ENCODE results near the gene CD93.

The CD93 gene

GRCh38 chr20:23092384-23092756 lies 6.2 kb upstream of the CD93 start:
- no peak overlapping the region for H3K14ac ChIP-seq (ENCODE audit: low read length in 2 of 2)
- no peak overlapping the region for H3K4ac ChIP-seq (ENCODE audit: low read depth in 1 of 2, low read length in 2 of 2)
- no peak overlapping the region for H2BK5ac ChIP-seq (ENCODE audit: low read depth, low read length, poor library complexity, severe bottlenecking)
- no peaks in the 10 kb centered on the region for H3K4me1 ChIP-seq (ENCODE audit: control insufficient read depth, insufficient read depth, low read depth, low read length)
- H3K18ac ChIP-seq (ENCODE audit: low read depth in 1 of 2, low read length in 2 of 2): no peak overlapping the region
- H3K9ac ChIP-seq (ENCODE audit: low read length): no peak overlapping the region
- H4K91ac ChIP-seq (ENCODE audit: low read length): no peak overlapping the region
- no peak overlapping the region for H2AFZ ChIP-seq (ENCODE audit: low read depth, low read length)
- H3K27ac ChIP-seq (ENCODE audit: low read length, poor library complexity, severe bottlenecking): no peak overlapping the region
- H3K4me3 ChIP-seq (ENCODE audit: insufficient read depth in 1 of 2, low read depth in 1 of 2, low read length in 2 of 2): no peak overlapping the region
- H4K8ac ChIP-seq (ENCODE audit: low read length): no peak overlapping the region
- DNase-seq: peak; percentile 24
- no peak overlapping the region for H2BK12ac ChIP-seq (ENCODE audit: low read length in 2 of 2)
- WGBS: 29% methylated on average over 2 of the region's 2 CpGs
- H2BK15ac ChIP-seq (ENCODE audit: low read depth, poor library complexity, severe bottlenecking): no peak overlapping the region
- H3K9me3 ChIP-seq (ENCODE audit: control insufficient read depth, low read length): no peaks in the 10 kb centered on the region
- no peak overlapping the region for H3K23ac ChIP-seq (ENCODE audit: low read length in 2 of 2)
- no peaks in the 10 kb centered on the region for H3K79me1 ChIP-seq (replicated peaks; ENCODE audit: low read length, poor library complexity, severe bottlenecking)
- peaks cover 18 to 33% of the 10 kb centered on the region in 2 experiments for H3K27me3 ChIP-seq (ENCODE audit: control insufficient read depth in 1 of 2, insufficient read depth in 1 of 2, low read length in 2 of 2)
- no peaks in the 10 kb centered on the region for H3K36me3 ChIP-seq (ENCODE audit: control insufficient read depth in 1 of 2, insufficient read depth in 2 of 2, low read depth in 1 of 2, low read length in 2 of 2)
- H2AK5ac ChIP-seq (ENCODE audit: low read length, severe bottlenecking): no peak overlapping the region
- H2BK120ac ChIP-seq (ENCODE audit: low read depth, low read length): no peak overlapping the region
- no peak overlapping the region for H3K4me2 ChIP-seq (ENCODE audit: low read length, poor library complexity, severe bottlenecking)

GRCh38 chr20:23091721-23092383 lies 5.7 kb upstream of the CD93 start:
- no peaks in the 10 kb centered on the region for H3K9me3 ChIP-seq (ENCODE audit: control insufficient read depth, low read length)
- H3K9ac ChIP-seq (ENCODE audit: low read length): no peak overlapping the region
- no peak overlapping the region for H2BK120ac ChIP-seq (ENCODE audit: low read depth, low read length)
- H2BK5ac ChIP-seq (ENCODE audit: low read depth, low read length, poor library complexity, severe bottlenecking): no peak overlapping the region
- H4K8ac ChIP-seq (ENCODE audit: low read length): no peak overlapping the region
- no peak overlapping the region for H3K14ac ChIP-seq (ENCODE audit: low read length in 2 of 2)
- no peak overlapping the region for H3K4me3 ChIP-seq (ENCODE audit: insufficient read depth in 1 of 2, low read depth in 1 of 2, low read length in 2 of 2)
- H2BK15ac ChIP-seq (ENCODE audit: low read depth, poor library complexity, severe bottlenecking): no peak overlapping the region
- WGBS: 69% methylated on average over 7 of the region's 8 CpGs
- H3K4me2 ChIP-seq (ENCODE audit: low read length, poor library complexity, severe bottlenecking): no peak overlapping the region
- no peak overlapping the region for H2BK12ac ChIP-seq (ENCODE audit: low read length in 2 of 2)
- no peaks in the 10 kb centered on the region for H3K36me3 ChIP-seq (ENCODE audit: control insufficient read depth in 1 of 2, insufficient read depth in 2 of 2, low read depth in 1 of 2, low read length in 2 of 2)
- H3K27ac ChIP-seq (ENCODE audit: low read length, poor library complexity, severe bottlenecking): no peak overlapping the region
- no peak overlapping the region for H2AK5ac ChIP-seq (ENCODE audit: low read length, severe bottlenecking)
- H3K4ac ChIP-seq (ENCODE audit: low read depth in 1 of 2, low read length in 2 of 2): no peak overlapping the region
- no peak overlapping the region for H2AFZ ChIP-seq (ENCODE audit: low read depth, low read length)
- no peaks in the 10 kb centered on the region for H3K4me1 ChIP-seq (ENCODE audit: control insufficient read depth, insufficient read depth, low read depth, low read length)
- DNase-seq: peak; percentile 48
- peak overlapping the region in 1 of 2 experiments; percentile 57 for H3K18ac ChIP-seq (ENCODE audit: low read depth in 1 of 2, low read length in 2 of 2)
- H4K91ac ChIP-seq (ENCODE audit: low read length): no peak overlapping the region
- peak overlapping the region in 1 of 2 experiments; percentile 36 for H3K23ac ChIP-seq (ENCODE audit: low read length in 2 of 2)
- no peaks in the 10 kb centered on the region for H3K79me1 ChIP-seq (replicated peaks; ENCODE audit: low read length, poor library complexity, severe bottlenecking)
- peaks cover 20 to 33% of the 10 kb centered on the region in 2 experiments for H3K27me3 ChIP-seq (ENCODE audit: control insufficient read depth in 1 of 2, insufficient read depth in 1 of 2, low read length in 2 of 2)

GRCh38 chr20:23090878-23091277 lies 4.8 kb upstream of the CD93 start:
- H3K4me3 ChIP-seq (ENCODE audit: insufficient read depth in 1 of 2, low read depth in 1 of 2, low read length in 2 of 2): no peak overlapping the region
- peaks cover 2% of the 10 kb centered on the region for H3K4me1 ChIP-seq (ENCODE audit: control insufficient read depth, insufficient read depth, low read depth, low read length)
- no peaks in the 10 kb centered on the region for H3K9me3 ChIP-seq (ENCODE audit: control insufficient read depth, low read length)
- no peak overlapping the region for H3K4ac ChIP-seq (ENCODE audit: low read depth in 1 of 2, low read length in 2 of 2)
- H3K4me2 ChIP-seq (ENCODE audit: low read length, poor library complexity, severe bottlenecking): no peak overlapping the region
- WGBS: 95% methylated on average over 2 of the region's 4 CpGs
- no peak overlapping the region for H3K27ac ChIP-seq (ENCODE audit: low read length, poor library complexity, severe bottlenecking)
- no peak overlapping the region for H2BK120ac ChIP-seq (ENCODE audit: low read depth, low read length)
- H3K18ac ChIP-seq (ENCODE audit: low read depth in 1 of 2, low read length in 2 of 2): no peak overlapping the region
- no peak overlapping the region for H2BK15ac ChIP-seq (ENCODE audit: low read depth, poor library complexity, severe bottlenecking)
- no peak overlapping the region for H3K14ac ChIP-seq (ENCODE audit: low read length in 2 of 2)
- H3K27me3 ChIP-seq (ENCODE audit: control insufficient read depth in 1 of 2, insufficient read depth in 1 of 2, low read length in 2 of 2): peaks cover 22 to 29% of the 10 kb centered on the region in 2 experiments
- H2BK12ac ChIP-seq (ENCODE audit: low read length in 2 of 2): no peak overlapping the region
- no peak overlapping the region for H2AK5ac ChIP-seq (ENCODE audit: low read length, severe bottlenecking)
- H3K9ac ChIP-seq (ENCODE audit: low read length): no peak overlapping the region
- no peak overlapping the region for H2AFZ ChIP-seq (ENCODE audit: low read depth, low read length)
- no peaks in the 10 kb centered on the region for H3K79me1 ChIP-seq (replicated peaks; ENCODE audit: low read length, poor library complexity, severe bottlenecking)
- no peak overlapping the region for H4K8ac ChIP-seq (ENCODE audit: low read length)
- H2BK5ac ChIP-seq (ENCODE audit: low read depth, low read length, poor library complexity, severe bottlenecking): no peak overlapping the region
- H4K91ac ChIP-seq (ENCODE audit: low read length): no peak overlapping the region
- no peak overlapping the region for H3K23ac ChIP-seq (ENCODE audit: low read length in 2 of 2)
- no peak for DNase-seq
- H3K36me3 ChIP-seq (ENCODE audit: control insufficient read depth in 1 of 2, insufficient read depth in 2 of 2, low read depth in 1 of 2, low read length in 2 of 2): no peaks in the 10 kb centered on the region

- Histone ChIP-seq H4K91ac (ENCODE audit: low read length) (no peak overlapping the region), H3K23ac (ENCODE audit: low read length in 2 of 2) (no peak overlapping the region), H2AFZ (ENCODE audit: low read depth, low read length) (no peak overlapping the region), H3K4me1 (ENCODE audit: control insufficient read depth, insufficient read depth, low read depth, low read length) (peaks cover 2% of the 10 kb centered on the region), H2BK15ac (ENCODE audit: low read depth, poor library complexity, severe bottlenecking) (no peak overlapping the region), H3K18ac (ENCODE audit: low read depth in 1 of 2, low read length in 2 of 2) (no peak overlapping the region), H2BK5ac (ENCODE audit: low read depth, low read length, poor library complexity, severe bottlenecking) (no peak overlapping the region), H4K8ac (ENCODE audit: low read length) (no peak overlapping the region), H3K27me3 (ENCODE audit: control insufficient read depth in 1 of 2, insufficient read depth in 1 of 2, low read length in 2 of 2) (peaks cover 22 to 29% of the 10 kb centered on the region in 2 experiments), H3K36me3 (ENCODE audit: control insufficient read depth in 1 of 2, insufficient read depth in 2 of 2, low read depth in 1 of 2, low read length in 2 of 2) (no peaks in the 10 kb centered on the region), H2BK12ac (ENCODE audit: low read length in 2 of 2) (no peak overlapping the region), H3K4me2 (ENCODE audit: low read length, poor library complexity, severe bottlenecking) (no peak overlapping the region), H3K27ac (ENCODE audit: low read length, poor library complexity, severe bottlenecking) (no peak overlapping the region), H3K9ac (ENCODE audit: low read length) (no peak overlapping the region), H3K9me3 (ENCODE audit: control insufficient read depth, low read length) (no peaks in the 10 kb centered on the region), H3K4ac (ENCODE audit: low read depth in 1 of 2, low read length in 2 of 2) (peak overlapping the region in 1 of 2 experiments; percentile 55), H3K14ac (ENCODE audit: low read length in 2 of 2) (no peak overlapping the region), H3K79me1 (replicated peaks; ENCODE audit: low read length, poor library complexity, severe bottlenecking) (no peaks in the 10 kb centered on the region), H2BK120ac (ENCODE audit: low read depth, low read length) (no peak overlapping the region), H2AK5ac (ENCODE audit: low read length, severe bottlenecking) (no peak overlapping the region), H3K4me3 (ENCODE audit: insufficient read depth in 1 of 2, low read depth in 1 of 2, low read length in 2 of 2) (no peak overlapping the region)
- WGBS: 69% methylated on average over 6 of the region's 6 CpGs
- no peak for DNase-seq
Observed at GRCh38 chr20:23090147-23090546, 4.0 kb upstream of the CD93 start.

Measured in mesenchymal stem cell (in vitro differentiated cells and primary cell).